Inferior parietal cortex (tissue), 1 donor: ENCODE results near the gene HSFX4.
"Not testable (repeated sequence)": the region's sequence is repeated elsewhere in the genome, so short reads cannot be mapped to it uniquely, and the experiment has no call there.

Experiments
- DNase-seq: peaks from one replicate; pipeline ENCODE4 v3.0.0-alpha.2; 2016; ENCODE audit errors: extremely low spot score

HSFX4 gene

GRCh38 chrX:149937871-149938426 lies 8.6 kb downstream of the HSFX4 start:
- no peak for DNase-seq

GRCh38 chrX:149938427-149938880 lies 9.1 kb downstream of the HSFX4 start, which contains the start of gene EOLA2:
EOLA2 (minus strand) TSS chrX:149938491; CDS start chrX:149933874, 4,617 bp downstream.
- peak; percentile 92 for DNase-seq

DNA sequence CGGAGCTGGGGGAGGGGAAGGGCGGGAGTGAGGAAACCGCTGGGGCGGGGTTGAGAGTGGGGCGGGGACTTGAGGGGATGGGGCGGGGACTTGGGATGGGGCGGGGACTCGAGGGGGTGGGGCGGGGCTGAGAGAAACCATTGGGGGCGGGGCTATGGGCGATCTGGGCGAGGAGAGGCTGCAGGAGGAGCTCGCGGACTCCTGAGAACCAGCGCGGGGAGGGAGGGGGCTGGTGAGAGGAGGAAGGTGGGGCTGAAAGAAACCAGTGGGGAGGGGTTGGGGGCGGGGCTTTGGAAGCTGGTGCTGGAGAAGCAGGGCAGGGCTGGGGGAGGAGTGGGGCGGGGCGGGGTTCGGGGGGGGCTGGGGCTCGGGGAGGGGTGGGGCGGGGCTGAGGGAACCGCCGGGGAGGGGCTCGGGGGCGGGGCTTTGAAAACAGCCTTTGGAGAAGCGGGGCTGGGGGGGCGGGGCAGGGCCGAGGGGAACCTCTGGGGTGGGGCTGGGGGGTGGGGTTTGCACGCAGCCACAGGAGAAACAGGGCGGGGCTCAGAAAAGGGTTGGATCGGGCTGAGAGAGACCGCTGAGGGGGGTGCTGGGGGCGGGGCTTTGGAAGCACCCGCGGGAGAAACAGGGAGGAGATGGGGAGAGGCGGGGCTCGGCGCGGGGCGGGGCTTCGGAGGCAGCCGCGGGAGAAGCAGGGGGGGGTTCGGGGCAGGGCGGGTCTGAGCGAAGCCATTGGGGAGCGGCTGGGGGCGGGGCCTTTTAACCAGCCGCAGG lies 9.7 kb downstream of the HSFX4 start:
- peak; percentile 36 for DNase-seq

DNA sequence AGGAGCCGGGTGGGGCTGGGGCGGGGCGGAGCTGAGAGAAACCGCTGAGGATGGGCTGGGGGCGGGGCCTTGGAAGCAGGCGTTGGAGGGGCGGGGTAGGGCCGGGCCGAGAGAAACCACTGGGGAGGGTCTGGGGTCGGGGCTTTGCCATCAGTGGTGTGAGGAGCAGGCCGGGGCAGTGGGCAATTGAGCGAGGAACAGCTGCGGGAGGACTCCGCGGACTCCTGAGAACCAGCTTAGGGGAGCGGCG lies 10.2 kb downstream of the HSFX4 start:
- DNase-seq: no peak

- DNase-seq: peak; percentile 67
Observed at GRCh38 chrX:149939905-149940673, 10.7 kb downstream of the HSFX4 start.

DNA sequence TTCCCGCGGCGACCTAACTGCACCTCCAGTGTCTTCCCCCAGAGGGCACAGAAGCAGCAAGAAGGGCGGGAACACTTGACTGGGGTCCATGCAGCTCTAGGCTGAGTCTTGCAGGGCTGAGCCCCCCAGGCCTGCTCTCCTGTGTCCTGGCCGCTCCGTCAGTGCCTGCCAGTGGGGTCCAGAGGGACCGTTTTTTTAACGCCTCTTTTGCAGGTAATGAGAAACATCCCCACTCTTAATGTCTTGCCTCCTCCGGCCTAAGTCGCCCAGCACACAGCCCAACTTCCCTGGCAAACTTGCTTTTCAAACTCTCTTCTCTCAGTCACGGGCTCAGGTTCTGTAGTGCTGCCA lies 11.3 kb downstream of the HSFX4 start:
- DNase-seq: not testable (repeated sequence)

GRCh38 chrX:149945087-149945670 lies 15.8 kb downstream of the HSFX4 start:
- DNase-seq: not testable (repeated sequence)

- DNase-seq: not testable (repeated sequence)
Observed at GRCh38 chrX:149945820-149946219, 16.4 kb downstream of the HSFX4 start.

DNA sequence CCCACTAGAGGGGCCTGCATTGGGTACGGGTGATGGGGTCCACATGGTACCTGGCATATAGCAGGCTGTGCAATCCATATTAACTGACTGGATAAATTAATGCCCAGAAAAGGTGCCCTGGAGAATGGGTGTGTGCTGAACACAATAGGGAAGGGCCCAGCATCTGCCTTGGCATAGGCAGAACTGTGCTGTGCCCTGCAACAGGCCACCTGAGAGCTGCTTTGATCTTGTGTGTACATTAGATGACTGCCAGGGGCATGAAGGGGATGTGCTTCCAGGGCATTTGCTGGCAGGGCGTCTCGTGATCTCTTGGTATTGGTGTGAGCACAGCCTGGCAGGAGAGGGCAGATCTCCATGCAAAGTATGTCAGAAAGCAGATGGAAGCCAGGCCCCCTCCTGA lies 17.6 kb downstream of the HSFX4 start:
- not testable (repeated sequence) for DNase-seq

DNA sequence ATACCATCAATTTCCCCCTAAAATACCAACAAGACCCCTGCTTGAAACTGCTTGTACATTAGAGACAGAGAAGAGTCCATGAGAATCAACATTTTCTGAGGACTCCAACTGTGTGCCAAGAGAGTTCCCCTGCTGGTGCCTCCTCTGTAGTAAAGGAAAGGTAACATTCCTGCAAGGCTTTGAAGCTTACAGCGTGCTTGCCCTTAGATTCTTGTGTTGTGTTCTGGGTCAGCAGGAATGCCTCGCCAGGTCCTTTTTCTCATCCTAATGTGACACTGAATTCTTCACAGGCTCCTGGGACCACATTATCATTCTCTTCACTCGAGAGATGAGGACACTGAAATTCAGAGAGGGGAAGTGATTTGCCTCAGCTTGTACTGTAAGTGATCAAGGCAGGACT lies 18.6 kb downstream of the HSFX4 start:
- DNase-seq: no peak

GRCh38 chrX:149949743-149950436 lies 20.5 kb downstream of the HSFX4 start:
- no peak for DNase-seq

DNA sequence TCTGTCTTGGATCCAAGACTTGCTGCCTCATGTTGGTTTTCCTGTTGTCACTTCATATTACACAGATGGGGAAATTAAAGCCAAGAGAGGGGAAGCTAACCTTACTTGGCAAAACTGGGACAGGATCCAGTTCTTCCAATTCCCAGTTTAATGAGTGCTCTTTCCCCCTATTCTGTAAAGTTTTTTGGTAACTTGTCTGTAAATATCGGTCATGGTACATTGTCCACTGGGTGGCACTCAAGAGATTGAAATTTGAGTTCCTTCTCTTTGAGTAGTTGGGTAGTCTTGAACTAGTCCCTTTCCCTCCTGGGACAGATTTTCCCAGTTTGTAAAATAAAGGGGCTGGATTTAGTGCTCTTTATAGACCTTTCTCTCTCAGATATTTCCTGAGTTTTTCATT lies 21.3 kb downstream of the HSFX4 start:
- peak; percentile 36 for DNase-seq

DNA sequence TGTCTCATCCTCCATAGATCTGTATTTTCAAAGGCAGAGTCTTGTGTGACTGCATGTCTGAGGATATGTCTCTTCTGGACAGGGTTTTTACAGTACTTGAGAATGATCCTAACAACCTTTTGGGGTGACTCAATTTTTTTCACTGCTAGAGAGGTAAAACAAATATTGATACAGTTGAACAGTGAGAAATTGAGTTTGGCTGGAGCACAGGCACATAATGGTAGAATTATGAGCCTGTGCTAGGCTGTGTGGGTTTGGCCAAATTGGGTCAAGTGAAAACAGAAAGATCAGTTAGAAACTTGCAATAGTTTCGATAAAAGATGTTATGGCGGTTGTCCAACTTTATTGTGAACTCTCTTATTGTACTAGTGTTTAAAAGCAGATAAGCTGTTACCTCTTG lies 32.2 kb downstream of the HSFX4 start:
- DNase-seq: no peak

GRCh38 chrX:149962010-149962409 lies 32.6 kb downstream of the HSFX4 start:
- no peak for DNase-seq

DNA sequence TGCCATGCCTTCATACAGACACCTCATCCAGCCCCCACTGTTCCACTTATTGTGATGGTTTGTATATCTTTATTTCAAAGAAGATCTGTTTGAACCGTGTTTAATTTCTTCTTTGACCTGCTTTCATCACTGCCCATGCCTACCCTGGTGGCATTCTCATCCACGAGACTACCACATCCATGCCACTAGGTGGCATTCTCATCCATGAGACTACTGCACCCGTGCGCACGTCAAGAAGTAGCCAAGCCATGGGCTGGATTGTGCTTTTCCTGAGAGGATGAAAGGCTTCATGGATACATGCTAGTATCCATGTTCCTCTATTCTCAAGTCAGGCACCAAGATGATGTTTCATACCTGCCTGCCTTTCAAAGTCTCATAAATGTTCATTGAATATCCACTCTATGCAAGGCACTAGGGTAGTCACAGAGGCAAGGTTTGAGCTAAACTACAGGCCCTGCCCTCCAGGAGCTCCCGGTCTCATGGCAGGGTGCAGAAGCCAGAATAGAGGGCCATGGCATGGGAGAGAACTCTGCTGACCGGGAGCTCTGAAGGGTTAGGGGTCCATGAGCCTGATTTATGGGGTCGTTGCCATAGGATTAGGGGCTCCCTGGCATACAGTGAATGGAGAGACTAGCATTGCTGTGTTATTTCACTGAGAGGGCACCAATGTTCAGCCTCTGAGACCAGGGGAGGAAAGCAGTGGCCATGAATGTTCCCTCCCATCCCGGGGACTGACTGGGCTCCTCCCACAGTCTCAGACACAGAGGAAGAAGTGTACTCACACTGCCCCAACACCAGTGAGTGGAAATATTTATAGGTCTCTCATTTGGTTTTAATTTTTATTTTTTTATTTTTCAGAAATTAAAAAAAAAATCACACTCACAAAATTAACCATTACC lies 33.7 kb downstream of the HSFX4 start:
- peak; percentile 73 for DNase-seq

GRCh38 chrX:149979126-149979644 lies 49.8 kb downstream of the HSFX4 start:
- DNase-seq: no peak
